Measurements from ENCODE around the gene ATP11C. TPM values are rescaled to one million over a fixed set of nuclear protein-coding genes. Genes with fewer than 3 reads are reported as not detected.

ATP11C gene
- total RNA-seq, 2 donors from 2014 or later: 9.1 to 15.3 TPM

- Histone ChIP-seq H3K4me3 (no peak overlapping the region), H3K36me3 (no peaks in the 10 kb centered on the region), H3K27me3 (no peaks in the 10 kb centered on the region), H3K4me1 (no peaks in the 10 kb centered on the region), H3K9ac (ENCODE audit: low read depth in 2 of 2, low read length in 2 of 2) (no peak overlapping the region), H3K27ac (no peak overlapping the region), H3K9me3 (no peaks in the 10 kb centered on the region)
- DNase-seq: no peak
- intact Hi-C loops (cut with DNase I): loop anchor here (10.0 kb wide), 1 partner anchor 100 kb away; the partner anchor contains the start of gene ATP11C
- TF ChIP-seq CTCF (IDR thresholded peaks at IDR 0.05): no peak
These were observed 98.0 kb downstream of the ATP11C start for GRCh38 chrX:139834879-139835278.

- Histone ChIP-seq H3K36me3 (no peaks in the 10 kb centered on the region), H3K9me3 (no peaks in the 10 kb centered on the region), H3K9ac (ENCODE audit: low read depth in 2 of 2, low read length in 2 of 2) (no peak overlapping the region), H3K4me3 (no peak overlapping the region), H3K27me3 (no peaks in the 10 kb centered on the region), H3K27ac (no peak overlapping the region), H3K4me1 (no peaks in the 10 kb centered on the region)
- DNase-seq: no peak
- no peak for TF ChIP-seq CTCF (IDR thresholded peaks at IDR 0.05)
- intact Hi-C loops (cut with DNase I): loop anchor here (10.0 kb wide), 1 partner anchor 102 kb away; the partner anchor contains the start of gene ATP11C
These were observed 100.0 kb downstream of the ATP11C start for GRCh38 chrX:139832718-139833309.

- H3K27ac ChIP-seq: no peak overlapping the region
- no peak overlapping the region for H3K9ac ChIP-seq (ENCODE audit: low read depth in 2 of 2, low read length in 2 of 2)
- TF ChIP-seq CTCF (IDR thresholded peaks at IDR 0.05): no peak
- H3K4me3 ChIP-seq: no peak overlapping the region
- H3K9me3 ChIP-seq: no peaks in the 10 kb centered on the region
- no peaks in the 10 kb centered on the region for H3K36me3 ChIP-seq
- peak; percentile 38 for DNase-seq
- H3K4me1 ChIP-seq: no peaks in the 10 kb centered on the region
- intact Hi-C loops (cut with DNase I): loop anchor here (10.0 kb wide), 1 partner anchor 103 kb away; the partner anchor contains the start of gene ATP11C
- no peaks in the 10 kb centered on the region for H3K27me3 ChIP-seq
These were observed 101.0 kb downstream of the ATP11C start for GRCh38 chrX:139831675-139832456.

GRCh38 chrX:139831017-139831416 lies 101.8 kb downstream of the ATP11C start:
- Histone ChIP-seq H3K4me3 (no peak overlapping the region), H3K27me3 (no peaks in the 10 kb centered on the region), H3K4me1 (no peaks in the 10 kb centered on the region), H3K9ac (ENCODE audit: low read depth in 2 of 2, low read length in 2 of 2) (no peak overlapping the region), H3K27ac (no peak overlapping the region), H3K9me3 (no peaks in the 10 kb centered on the region), H3K36me3 (no peaks in the 10 kb centered on the region)
- DNase-seq: no peak
- intact Hi-C loops (cut with DNase I): loop anchor here (10.0 kb wide), 1 partner anchor 104 kb away; the partner anchor contains the start of gene ATP11C
- TF ChIP-seq CTCF (IDR thresholded peaks at IDR 0.05): no peak

- no peak for TF ChIP-seq CTCF (IDR thresholded peaks at IDR 0.05)
- Histone ChIP-seq H3K9me3 (no peaks in the 10 kb centered on the region), H3K9ac (ENCODE audit: low read depth in 2 of 2, low read length in 2 of 2) (no peak overlapping the region), H3K27me3 (no peaks in the 10 kb centered on the region), H3K36me3 (no peaks in the 10 kb centered on the region), H3K27ac (no peak overlapping the region), H3K4me1 (no peaks in the 10 kb centered on the region), H3K4me3 (no peak overlapping the region)
- no peak for DNase-seq
- intact Hi-C loops (cut with DNase I): no loop called here
These were observed 104.0 kb downstream of the ATP11C start for GRCh38 chrX:139828830-139829229.

Data from colonic mucosa (tissue), 4 donors.